ENCODE data around the gene CDC40. TPM values are rescaled to one million over a fixed set of nuclear protein-coding genes. Genes with fewer than 3 reads are reported as not detected.
A peak's percentile ranks its signal among the peaks of the same experiment; 100 is the strongest.

Gene CDC40
- total and polyA plus RNA-seq, 9 of the 15 experiments (the other 6 are each of a cell fraction or from before 2014, with no cell fraction given), result 9.7 to 26.3 (median 15.7) TPM

DNA sequence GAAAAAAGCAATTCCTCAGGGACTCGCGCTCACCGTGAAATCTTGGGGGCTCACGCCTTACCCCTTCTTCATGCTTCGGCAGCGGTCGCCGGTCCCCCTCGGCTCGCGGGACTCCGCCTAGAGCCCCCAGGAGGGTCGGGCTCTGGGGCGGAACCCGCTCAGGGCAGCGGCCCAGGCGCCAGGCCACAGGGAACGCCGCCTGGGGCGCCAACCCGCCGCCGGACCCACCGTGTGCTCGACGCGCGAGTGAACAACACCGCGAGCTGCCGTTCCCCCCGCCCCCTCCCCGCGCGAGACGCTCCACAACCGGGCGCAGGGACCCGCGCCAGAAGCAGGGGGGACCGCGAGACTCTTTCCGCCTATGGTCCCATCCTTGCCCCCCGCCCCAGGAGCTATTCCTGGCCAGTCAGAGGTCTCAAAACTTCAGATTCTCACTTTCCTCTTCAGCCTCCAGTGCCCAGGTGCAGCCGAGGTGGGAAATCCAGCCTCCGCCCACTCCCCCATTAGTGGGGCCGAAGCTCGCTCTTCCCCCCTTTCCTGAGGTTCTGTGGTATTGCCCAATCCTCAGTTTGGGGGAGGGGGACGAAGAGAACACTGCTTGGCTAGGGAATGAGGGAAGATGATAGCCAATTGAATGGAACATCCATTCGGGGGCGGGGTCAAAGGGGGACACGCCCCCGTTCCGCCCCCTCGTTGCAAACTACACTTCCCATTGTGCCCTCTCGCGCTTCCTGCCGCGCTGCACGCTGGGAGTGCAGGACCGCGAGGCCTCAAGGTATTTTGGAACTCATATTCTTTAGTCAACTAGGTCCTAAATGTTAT lies 610 bp upstream of the CDC40 start, which contains the start of gene WASF1 (continued):
- TF ChIP-seq CHD7 (IDR thresholded peaks at IDR 0.05; ENCODE audit: low read depth, low read length), result no peak
- peak; percentile 82 for TF ChIP-seq RBFOX2 (IDR thresholded peaks at IDR 0.05; ENCODE audit: low read depth, low read length)
- TF ChIP-seq POLR2A (conservative IDR thresholded peaks at IDR 0.05), result peak; percentile 68
- TF ChIP-seq, protein P1, sequence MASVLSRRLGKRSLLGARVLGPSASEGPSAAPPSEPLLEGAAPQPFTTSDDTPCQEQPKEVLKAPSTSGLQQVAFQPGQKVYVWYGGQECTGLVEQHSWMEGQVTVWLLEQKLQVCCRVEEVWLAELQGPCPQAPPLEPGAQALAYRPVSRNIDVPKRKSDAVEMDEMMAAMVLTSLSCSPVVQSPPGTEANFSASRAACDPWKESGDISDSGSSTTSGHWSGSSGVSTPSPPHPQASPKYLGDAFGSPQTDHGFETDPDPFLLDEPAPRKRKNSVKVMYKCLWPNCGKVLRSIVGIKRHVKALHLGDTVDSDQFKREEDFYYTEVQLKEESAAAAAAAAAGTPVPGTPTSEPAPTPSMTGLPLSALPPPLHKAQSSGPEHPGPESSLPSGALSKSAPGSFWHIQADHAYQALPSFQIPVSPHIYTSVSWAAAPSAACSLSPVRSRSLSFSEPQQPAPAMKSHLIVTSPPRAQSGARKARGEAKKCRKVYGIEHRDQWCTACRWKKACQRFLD (CRISPR knock-in tag; IDR thresholded peaks at IDR 0.05), result peak; percentile 88; the same call in 1 of the 2 replicates
- no peak for TF ChIP-seq MCM5 (IDR thresholded peaks at IDR 0.05; ENCODE audit: low read depth)
- no peak for TF ChIP-seq ZNF695 (CRISPR knock-in tag; IDR thresholded peaks at IDR 0.05)
- peak; percentile 76 for TF ChIP-seq MYC (IDR thresholded peaks at IDR 0.05; ENCODE audit: low read depth, low read length)
- no peak for TF ChIP-seq MYC (CRISPR knock-in tag; IDR thresholded peaks at IDR 0.05; ENCODE audit: borderline replicate concordance, low read depth)
- TF ChIP-seq DNMT1 (IDR thresholded peaks at IDR 0.05), result no peak
- TF ChIP-seq ZBTB7A (IDR thresholded peaks at IDR 0.05; ENCODE audit: borderline replicate concordance, control insufficient read depth, low read depth, low read length), result peak; percentile 61; the same call in 1 of the 2 replicates
